ENCODE results near the gene ZBTB16. TPM values are rescaled to one million over a fixed set of nuclear protein-coding genes. Genes with fewer than 3 reads are reported as not detected.

The ZBTB16 gene
- total and polyA plus RNA-seq, 2 of the 13 experiments (the other 11 are each of a cell fraction or from before 2014, with no cell fraction given) = not detected

DNA sequence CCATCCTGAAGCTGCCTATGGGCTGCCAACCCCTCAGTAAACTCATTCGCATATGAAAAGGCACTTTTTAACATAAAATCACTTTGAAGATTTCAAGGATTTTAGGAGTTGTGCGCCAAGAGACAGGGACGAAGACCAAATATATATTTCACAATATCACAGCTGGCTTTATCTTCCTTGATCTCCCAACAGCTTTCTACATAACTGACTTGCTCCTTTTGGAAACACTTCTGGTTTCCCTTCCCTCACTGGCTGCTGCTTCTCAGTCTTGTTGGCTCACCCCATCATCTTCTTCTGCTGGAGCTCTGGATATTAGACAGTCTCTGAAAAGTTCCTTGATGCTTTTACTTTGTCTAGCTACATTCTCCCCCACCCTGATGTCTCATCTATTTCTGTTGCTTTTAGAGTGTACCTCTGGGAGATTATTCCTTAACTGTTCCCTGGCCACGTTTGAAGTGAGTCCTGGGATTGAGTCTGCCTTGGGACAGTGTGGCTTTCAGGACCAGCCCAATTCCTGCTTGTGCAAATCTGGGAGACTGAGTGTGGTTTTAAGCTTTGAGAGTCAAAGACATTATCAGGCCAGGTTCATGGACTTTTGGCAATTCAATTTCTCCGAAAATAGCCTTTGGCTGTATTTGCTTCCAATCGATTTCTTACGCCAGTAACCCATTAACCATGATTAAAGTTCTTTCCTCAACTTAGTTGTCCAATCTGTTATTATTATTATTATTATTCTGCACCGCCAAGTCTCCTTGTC lies 205.8 kb downstream of the ZBTB16 start (continued):
- TF ChIP-seq NFYC (CRISPR knock-in tag; IDR thresholded peaks at IDR 0.05) (no peak), HDAC2 (CRISPR knock-in tag; IDR thresholded peaks at IDR 0.05) (no peak)

DNA sequence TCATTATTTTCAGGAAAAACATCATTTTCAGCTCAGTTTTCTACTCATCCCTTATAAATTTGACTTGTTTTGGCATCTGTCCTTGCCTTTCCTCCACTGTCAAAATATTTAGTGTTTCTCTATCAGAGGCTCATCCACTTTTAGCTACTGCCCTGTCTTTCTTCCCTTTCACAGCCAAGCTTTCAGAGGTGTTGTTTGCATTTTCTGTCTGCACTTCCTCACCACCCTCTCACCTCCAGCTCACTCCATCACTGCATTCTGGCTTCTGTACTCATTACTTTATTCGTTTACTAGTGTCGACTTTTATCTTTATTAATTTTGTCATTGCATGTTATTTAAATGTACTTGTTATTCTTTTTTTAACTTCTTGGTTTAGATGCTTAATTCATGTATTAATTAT lies 210.0 kb downstream of the ZBTB16 start:
- H3K36me3 ChIP-seq (replicated peaks in 1 of 2; ENCODE audit: control insufficient read depth in 1 of 2, insufficient read depth in 2 of 2, low read length in 2 of 2) = no peaks in the 10 kb centered on the region
- no peaks in the 10 kb centered on the region for H3K9me3 ChIP-seq (ENCODE audit: low read length)
- CTCF ChIA-PET (ENCODE audit: low intra/inter-chr PET ratio, low total read pairs) = no interaction called here
- H4K20me1 ChIP-seq (ENCODE audit: insufficient read depth, low read length) = no peaks in the 10 kb centered on the region
- in situ Hi-C loops (cut with HindIII; ENCODE audit: extremely low pct_ligation_motif_present, low pct_unique_long_range_greater_than_20kb) = loop anchor here (25.0 kb wide), 1 partner anchor 457 kb away; no protein-coding TSS in a partner anchor
- no peak overlapping the region for H2AFZ ChIP-seq (ENCODE audit: low read length)
- intact Hi-C loops (cut with micrococcal nuclease; ENCODE audit: unreplicated experiment) = loop anchor here (10.0 kb wide), 1 partner anchor 85 kb away; no protein-coding TSS in a partner anchor
- H3K27me3 ChIP-seq (ENCODE audit: control insufficient read depth in 1 of 2, insufficient read depth in 2 of 2, low read length in 2 of 2) = peaks cover 3 to 20% of the 10 kb centered on the region in 2 experiments; a peak in 4 of 5 replicates
- no peak overlapping the region for H3K27ac ChIP-seq (ENCODE audit: extremely low read length, insufficient read depth, low read length)
- no TSS peak for BruUV-seq (replicated peaks)
- H3K9ac ChIP-seq (ENCODE audit: insufficient read depth, low read depth, low read length) = no peak overlapping the region
- 1% methylated on average over 2 of the region's 2 CpGs for WGBS (ENCODE audit: low lambda C conversion rate)
- POLR2A ChIA-PET = no interaction called here
- FAIRE-seq = no peak
- DNase-seq (ENCODE audit: low spot score) = no peak
- H3K4me2 ChIP-seq (ENCODE audit: low read depth, low read length) = no peak overlapping the region
- H3K79me2 ChIP-seq (ENCODE audit: insufficient read depth, low read length) = no peaks in the 10 kb centered on the region
- H3K4me3 ChIP-seq (replicated peaks in 1 of 3; ENCODE audit: insufficient read depth in 1 of 3, low read depth in 2 of 3, low read length in 3 of 3) = no peak overlapping the region
- no peaks in the 10 kb centered on the region for H3K4me1 ChIP-seq (ENCODE audit: insufficient read depth, low read length)
- no peak for ATAC-seq
- TF ChIP-seq, protein P1, sequence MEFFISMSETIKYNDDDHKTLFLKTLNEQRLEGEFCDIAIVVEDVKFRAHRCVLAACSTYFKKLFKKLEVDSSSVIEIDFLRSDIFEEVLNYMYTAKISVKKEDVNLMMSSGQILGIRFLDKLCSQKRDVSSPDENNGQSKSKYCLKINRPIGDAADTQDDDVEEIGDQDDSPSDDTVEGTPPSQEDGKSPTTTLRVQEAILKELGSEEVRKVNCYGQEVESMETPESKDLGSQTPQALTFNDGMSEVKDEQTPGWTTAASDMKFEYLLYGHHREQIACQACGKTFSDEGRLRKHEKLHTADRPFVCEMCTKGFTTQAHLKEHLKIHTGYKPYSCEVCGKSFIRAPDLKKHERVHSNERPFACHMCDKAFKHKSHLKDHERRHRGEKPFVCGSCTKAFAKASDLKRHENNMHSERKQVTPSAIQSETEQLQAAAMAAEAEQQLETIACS (CRISPR knock-in tag; IDR thresholded peaks at IDR 0.05) = no peak
- TF ChIP-seq HCFC1 (IDR thresholded peaks at IDR 0.05; ENCODE audit: low read depth, low read length) (no peak), ZNF570 (CRISPR knock-in tag; IDR thresholded peaks at IDR 0.05; ENCODE audit: borderline replicate concordance) (no peak), TBP (CRISPR knock-in tag; IDR thresholded peaks at IDR 0.05) (no peak)
- TF ChIP-seq, protein P2, sequence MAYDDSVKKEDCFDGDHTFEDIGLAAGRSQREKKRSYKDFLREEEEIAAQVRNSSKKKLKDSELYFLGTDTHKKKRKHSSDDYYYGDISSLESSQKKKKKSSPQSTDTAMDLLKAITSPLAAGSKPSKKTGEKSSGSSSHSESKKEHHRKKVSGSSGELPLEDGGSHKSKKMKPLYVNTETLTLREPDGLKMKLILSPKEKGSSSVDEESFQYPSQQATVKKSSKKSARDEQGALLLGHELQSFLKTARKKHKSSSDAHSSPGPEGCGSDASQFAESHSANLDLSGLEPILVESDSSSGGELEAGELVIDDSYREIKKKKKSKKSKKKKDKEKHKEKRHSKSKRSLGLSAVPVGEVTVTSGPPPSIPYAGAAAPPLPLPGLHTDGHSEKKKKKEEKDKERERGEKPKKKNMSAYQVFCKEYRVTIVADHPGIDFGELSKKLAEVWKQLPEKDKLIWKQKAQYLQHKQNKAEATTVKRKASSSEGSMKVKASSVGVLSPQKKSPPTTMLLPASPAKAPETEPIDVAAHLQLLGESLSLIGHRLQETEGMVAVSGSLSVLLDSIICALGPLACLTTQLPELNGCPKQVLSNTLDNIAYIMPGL (CRISPR knock-in tag; IDR thresholded peaks at IDR 0.05; ENCODE audit: borderline replicate concordance in 1 of 2, low read depth in 1 of 2) = no peak

All from HepG2 (cell line).